Measurements from ENCODE around the gene GPRIN1.
"Not testable (repeated sequence)": the region's sequence is repeated elsewhere in the genome, so short reads cannot be mapped to it uniquely, and the experiment has no call there.

Gene GPRIN1

GRCh38 chr5:176620333-176620981 is 10.5 kb upstream of the GPRIN1 start:
- no peak for DNase-seq

DNA sequence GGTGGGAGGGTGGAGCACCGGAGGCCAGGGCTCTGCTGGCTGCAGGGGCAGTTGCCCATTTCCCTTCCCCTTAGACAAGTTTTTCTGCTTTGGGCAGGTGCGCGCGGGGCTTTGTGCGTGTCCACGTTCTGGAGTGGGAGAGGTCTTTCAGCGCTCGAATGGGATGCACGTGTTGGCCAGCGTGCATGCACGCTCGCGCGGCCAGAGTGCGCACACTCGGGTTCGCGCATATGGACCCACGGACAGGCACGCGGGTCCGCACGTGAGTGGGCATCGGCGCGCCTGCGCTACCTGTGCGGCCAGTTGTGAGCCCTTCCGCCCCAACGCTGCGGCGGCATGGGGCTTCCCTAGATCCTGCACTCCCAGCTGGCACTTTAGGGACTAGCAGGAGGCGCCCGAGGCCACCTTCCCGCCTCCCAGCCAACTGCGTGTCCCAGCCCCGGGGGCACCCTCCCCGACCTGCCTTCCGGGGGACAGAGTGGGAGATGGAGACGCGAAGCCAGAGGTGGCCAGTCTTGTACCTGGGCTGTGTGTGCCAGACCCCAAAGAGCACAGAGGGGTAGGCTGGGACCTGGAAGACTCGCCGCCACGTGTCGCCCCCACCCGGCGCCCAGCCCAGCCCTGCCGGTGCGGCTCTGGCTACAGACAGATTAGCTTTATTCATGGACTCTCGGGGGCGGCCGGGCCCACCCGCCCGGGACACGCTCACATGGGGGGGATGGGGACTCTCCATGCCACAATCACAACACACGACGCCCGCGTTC is 9.8 kb upstream of the GPRIN1 start:
- DNase-seq, result no peak

DNA sequence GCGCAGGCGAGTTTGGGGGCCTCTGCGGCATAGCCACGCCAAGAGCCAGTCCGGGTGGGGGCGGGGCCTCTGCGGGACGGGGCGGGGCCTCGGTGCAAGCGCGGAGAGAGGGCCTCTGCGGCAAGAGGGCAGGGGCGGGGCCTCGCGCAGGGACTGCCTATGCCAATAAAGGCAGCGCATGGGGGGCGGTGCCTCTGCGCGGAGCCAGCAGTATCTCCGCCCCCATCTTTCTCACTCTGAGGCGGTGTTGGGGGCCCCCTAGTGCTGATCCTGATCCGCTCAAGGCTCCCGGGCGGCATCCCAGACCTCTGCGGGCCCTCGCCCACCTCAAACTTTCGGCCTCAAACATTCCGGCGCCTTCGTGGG is 9.2 kb upstream of the GPRIN1 start:
- DNase-seq, result peak; percentile 44

DNA sequence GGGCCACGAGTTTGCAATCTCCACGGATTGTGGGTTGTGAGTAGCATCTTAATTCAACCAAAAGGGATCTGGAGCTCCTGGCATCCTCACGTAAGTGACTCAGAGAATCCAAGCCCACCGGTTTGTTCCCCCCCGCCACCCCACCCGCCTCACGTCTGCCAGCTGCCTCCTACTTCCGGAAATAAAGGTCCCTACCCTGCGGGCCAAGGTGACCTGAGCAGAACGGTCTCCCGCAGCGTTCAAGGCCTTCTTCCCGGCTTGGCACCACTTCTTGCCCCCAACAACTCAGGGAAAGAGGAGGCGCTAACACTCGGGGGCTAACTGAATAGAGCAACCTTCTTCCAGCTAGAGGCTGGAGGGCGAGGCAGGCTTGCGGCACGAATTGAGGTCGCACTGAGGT is 8.8 kb upstream of the GPRIN1 start:
- DNase-seq, result no peak

DNA sequence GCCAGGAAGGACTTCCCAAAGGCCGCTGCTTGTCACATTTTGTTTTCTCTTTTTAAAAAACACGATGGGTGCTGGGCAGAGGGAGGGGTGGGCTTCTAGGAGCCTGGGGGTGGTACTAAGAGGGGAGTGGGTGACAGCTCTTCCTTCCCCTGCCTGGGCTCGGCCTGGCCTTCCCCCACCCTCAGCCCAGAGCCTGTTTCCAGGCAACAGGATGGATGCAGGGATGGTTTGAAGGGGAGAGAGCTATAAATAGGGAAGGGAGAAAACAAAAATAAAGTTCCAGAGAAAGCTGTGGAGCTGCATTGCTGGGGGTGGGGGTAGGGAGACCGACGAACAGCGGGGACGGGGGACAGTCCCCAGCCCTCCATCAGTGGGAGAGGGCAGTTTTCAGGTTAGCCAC is 6.6 kb upstream of the GPRIN1 start:
- no peak for DNase-seq

GRCh38 chr5:176614805-176615478 is 5.0 kb upstream of the GPRIN1 start:
- no peak for DNase-seq

GRCh38 chr5:176612855-176613254 is 2.9 kb upstream of the GPRIN1 start:
- no peak for DNase-seq

DNA sequence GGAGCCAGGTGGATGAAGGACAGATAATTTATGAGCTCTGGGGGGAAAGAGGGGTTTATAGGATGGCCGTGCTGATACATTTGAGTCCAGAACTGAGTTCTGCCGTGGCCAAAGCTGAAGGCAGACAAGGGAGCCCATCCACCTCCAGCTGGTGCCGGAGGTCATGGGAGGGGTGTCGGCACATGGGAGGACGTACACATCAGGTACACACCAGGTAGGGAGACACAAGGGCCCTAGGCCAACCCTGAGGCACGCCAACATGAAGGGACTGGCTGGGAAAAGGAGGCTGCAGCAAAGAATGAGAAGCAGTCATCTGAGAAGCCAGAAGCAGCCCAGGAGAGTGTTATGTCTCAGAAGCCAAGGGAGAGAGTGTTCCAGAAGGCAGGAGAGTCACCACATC is 2.1 kb upstream of the GPRIN1 start:
- DNase-seq, result no peak

- peak; percentile 26 for DNase-seq
These were observed 1.5 kb upstream of the GPRIN1 start for GRCh38 chr5:176611435-176611834.

DNA sequence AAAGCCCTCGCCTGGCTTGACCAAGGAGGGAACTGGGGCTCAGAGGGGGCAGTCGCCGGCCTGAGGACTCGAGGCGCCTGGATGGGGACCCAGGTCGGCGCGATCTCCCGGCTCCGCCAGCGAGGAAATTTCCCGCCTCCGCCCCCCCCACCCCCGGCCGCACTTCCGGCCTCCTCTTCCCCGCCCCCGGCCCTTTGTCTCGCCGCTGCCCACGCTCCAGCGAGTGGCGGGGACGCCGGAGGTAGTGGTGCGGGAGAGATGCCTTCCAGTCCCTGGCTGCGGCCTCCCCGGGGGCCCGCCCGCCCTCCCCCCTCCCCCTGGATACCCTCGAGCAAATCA is 448 bp upstream of the GPRIN1 start:
- no peak for DNase-seq

GRCh38 chr5:176608937-176609723 is 826 bp downstream of the GPRIN1 start:
- no peak for DNase-seq

- DNase-seq, result no peak
These were observed 1.7 kb downstream of the GPRIN1 start for GRCh38 chr5:176608142-176608705.

DNA sequence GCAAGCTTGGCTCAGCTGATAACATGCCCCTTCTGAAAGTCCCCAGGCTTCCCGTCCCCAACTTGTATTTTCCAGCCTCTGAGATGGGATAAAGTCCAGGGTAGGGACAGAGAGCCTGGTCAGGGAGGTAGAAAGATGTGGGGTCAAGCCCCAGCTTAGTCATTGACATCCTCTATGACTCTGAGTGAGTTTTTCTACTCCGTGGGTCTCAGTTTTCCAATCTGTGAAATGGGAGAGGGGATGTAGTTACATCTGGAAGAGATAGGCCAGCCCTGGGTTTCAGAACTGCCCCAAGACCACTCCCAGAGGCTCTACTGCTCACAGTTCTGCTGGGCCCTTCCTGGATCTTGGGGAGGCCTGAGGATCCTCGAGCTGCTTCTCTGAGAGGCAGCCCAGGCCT is 3.1 kb downstream of the GPRIN1 start:
- DNase-seq, result no peak

DNA sequence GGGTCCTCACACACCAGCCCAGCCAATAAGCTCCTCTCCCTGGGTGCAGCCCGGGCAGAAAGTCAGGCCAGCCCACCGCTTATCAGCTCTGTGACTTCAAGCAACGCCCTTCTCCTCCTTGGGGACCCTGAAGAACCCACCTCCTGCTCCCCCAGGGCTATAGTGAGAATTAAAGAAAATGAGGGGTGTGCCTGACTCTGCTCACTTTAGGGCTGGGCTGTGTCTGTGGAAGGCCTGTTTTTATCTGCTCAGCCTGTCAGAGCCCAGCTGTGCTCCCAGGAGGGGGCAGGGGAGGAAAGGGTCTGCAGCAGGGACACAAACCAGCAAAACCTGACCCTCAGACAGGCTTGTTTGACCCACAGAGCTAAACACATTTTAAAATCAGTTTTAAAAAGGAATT is 3.9 kb downstream of the GPRIN1 start:
- DNase-seq, result no peak

GRCh38 chr5:176603091-176603490 is 6.9 kb downstream of the GPRIN1 start:
- no peak for DNase-seq

- DNase-seq, result no peak
These were observed 8.0 kb downstream of the GPRIN1 start for GRCh38 chr5:176601901-176602482.

DNA sequence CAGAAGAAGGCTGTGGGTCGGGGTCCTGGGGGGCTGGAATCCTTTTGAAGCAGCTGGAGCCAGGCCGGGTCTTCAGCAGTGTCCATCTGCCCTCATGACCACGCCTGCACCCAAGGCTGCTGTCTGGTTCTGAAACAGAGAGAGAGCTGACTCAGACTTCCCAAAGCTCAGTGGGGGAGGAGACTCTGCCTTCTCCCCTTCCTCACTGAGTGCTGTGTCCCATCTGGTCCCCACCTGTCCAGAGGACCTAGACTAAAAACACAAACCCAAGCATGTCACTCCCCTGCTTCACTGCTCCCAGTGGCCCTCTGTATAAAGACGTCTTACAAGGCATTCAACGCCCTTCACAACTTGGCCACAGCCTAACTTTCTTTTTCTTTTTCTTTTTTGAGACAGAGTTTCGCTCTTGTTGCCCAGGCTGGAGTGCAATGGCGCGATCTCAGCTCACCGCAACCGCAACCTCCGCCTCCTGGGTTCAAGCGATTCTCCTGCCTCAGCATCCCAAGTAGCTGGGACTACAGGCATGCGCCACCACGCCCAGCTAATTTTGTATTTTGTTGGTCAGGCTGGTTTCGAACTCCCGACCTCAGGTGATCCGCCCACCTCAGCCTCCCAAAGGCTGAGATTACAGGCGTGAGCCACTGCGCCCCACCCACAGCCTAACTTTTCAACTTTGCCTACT is 10.1 kb downstream of the GPRIN1 start:
- not testable (repeated sequence) for DNase-seq

DNA sequence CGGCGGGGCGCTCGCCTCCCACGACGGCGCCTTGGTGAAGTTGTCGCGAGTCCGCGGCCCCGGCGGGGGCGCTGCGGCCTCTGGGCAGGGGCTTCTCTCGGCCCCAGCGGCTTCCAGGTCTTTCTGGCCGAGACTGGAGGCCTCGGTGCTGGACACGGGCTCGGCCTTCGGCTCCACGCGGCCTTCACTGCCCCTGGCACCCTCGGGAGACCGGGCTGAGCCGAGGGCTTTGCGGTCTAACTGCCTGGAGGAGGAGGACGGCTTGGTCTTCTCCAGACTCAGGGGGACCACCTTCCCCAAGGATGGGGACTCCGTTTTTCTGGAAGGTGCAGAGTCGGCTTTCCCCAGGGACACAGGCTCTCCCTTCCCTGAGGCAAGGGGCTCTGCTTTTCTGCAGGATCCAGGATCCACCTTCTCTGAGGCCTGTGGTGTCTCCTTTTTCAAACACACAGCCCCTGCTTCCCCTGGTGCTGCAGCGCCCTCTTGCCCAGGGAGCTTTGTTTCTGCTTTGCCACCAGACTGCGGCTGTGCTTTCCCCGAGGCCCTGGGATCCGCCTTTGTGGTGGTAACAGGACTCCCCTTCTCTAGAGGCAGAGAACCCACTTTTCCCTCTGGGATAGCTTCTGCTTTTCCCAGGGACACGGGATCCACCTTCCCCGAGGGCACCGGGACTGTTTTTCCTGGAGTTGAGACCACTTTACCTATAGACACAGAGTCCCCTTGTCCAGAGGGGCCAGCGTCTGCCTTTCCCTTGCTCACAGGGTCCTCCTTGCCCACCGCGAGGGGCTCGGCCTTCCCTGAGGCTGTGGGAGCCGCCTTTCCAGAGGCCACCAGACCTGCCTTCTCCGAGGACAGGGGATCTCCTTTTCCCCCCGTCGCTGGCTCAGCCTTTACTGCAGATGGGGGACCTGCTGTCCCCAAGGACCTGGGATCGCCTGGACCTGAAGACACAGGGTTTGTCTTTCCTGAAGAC is 12.3 kb downstream of the GPRIN1 start:
- no peak for DNase-seq

DNA sequence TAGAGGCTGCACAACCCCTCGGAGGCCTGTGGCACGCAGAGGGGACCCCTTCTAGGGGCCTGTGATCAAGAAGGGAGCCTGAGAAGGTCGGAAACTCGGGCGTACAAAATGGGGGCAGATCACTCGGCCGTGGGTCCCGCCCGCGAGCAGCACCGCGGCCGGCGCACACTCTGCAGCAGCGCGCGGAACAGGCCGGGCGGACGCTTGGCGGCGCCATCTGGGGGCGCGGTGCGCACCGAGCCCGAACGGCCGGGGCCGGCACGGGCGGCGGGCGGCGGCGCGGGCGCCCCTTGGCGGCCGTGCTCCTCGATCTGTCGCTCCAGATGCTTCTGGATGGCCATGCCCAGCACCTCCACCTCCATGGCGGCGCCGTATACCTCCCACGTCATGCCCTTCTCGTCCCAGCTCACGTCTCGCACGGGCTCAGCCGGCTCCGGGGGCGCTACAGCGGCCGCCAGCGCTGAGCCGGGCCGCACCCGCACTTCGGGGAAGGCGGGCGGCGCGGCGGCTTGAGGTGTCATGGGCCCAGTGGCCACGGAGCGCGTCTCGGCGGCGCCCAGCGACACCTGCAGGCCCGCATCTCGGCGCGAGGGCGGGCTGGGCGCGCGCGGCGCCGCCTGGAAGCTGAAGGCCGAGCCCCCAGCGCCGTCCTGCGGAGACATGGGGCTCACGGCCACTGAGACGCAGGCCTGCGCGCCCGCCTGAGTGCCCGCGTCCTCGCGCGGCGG is 13.1 kb downstream of the GPRIN1 start:
- peak; percentile 37 for DNase-seq

DNA sequence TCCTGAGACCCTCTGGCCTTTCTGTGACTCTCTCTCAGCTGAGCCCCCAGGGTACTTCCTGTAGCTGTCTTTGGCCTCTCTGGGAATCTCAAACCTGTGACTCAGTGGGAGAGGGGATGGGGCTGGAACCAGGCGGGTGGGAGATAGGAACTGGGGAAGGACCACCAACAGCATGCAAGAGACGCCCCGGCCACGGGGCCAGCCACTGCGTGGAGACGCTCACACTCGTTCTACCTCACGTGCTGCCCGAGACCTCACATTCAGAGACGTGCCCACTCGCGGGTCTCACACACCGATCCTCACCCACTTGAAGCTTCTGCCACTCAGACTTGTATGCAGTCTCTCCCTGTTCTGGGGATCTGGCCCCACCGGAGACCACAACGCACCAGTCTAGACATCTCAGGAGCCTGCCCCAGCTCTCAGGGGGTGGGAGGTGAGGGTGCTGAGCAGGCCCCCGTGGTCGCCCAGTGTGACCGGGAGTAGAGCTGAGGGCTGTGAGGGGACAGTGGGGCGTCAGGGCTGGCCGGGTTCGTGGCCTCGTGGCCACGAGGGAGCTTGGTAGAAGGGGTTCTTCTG is 13.8 kb downstream of the GPRIN1 start:
- DNase-seq, result no peak
